ENCODE data around the gene FERMT3. TPM values are rescaled to one million over a fixed set of nuclear protein-coding genes. Genes with fewer than 3 reads are reported as not detected.

FERMT3 gene
- total RNA-seq, 4 donors from 2014 or later: 23.5 to 97.6 (median 42.2) TPM

DNA sequence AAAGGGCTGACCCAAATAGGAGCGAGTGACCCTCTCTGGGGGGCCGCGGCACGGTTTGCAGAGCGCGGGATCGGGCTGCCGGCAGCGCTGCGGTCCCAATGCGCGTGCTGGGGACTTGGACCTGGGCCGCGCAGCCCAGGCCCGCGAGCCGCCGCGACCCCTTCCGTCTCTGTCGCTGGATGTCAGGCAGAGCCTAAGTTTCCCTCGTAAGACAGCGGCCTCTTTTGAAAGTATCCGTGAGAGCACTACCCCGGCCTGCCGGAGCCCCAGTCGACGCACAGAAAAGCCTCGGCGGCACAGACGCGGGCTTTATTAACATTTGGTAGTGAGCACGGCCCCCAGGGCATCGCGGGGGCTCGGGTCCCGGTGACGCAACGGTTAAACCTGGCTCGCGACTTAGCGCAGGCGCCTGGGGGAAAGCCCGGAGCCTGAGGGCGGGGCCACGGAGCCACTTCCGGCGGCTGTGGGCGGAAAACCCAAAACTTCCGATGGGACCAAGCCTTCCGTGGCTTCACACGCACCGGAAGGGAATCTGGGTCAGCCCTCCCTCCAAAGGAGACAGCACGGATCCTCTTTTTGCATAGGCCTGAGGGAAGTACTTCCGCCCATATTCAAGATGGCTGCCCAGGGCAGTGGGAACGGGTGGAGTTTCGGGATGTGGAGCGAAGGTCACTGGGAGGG is 63.2 kb downstream of the FERMT3 start:
- TF ChIP-seq, protein P1, sequence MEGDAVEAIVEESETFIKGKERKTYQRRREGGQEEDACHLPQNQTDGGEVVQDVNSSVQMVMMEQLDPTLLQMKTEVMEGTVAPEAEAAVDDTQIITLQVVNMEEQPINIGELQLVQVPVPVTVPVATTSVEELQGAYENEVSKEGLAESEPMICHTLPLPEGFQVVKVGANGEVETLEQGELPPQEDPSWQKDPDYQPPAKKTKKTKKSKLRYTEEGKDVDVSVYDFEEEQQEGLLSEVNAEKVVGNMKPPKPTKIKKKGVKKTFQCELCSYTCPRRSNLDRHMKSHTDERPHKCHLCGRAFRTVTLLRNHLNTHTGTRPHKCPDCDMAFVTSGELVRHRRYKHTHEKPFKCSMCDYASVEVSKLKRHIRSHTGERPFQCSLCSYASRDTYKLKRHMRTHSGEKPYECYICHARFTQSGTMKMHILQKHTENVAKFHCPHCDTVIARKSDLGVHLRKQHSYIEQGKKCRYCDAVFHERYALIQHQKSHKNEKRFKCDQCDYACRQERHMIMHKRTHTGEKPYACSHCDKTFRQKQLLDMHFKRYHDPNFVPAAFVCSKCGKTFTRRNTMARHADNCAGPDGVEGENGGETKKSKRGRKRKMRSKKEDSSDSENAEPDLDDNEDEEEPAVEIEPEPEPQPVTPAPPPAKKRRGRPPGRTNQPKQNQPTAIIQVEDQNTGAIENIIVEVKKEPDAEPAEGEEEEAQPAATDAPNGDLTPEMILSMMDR (IDR thresholded peaks at IDR 0.05; ENCODE audit: low read depth): no peak

Other genes starting within 250 kb of the FERMT3 start
- gene COX8A, start 232.1 kb upstream of the FERMT3 start, total RNA-seq: 100 to 1,000 TPM; 299 to 526 (median 371) TPM
- gene OTUB1, start 220.3 kb upstream of the FERMT3 start, total RNA-seq: 10 to 100 TPM; 41.6 to 49.1 (median 44.4) TPM
- gene FLRT1, start 170.8 kb upstream of the FERMT3 start, total RNA-seq: under 1 TPM in 1 of 4 donors, not detected in 3; 0.22 TPM
- gene MACROD1, start 40.6 kb upstream of the FERMT3 start, total RNA-seq: 10 to 100 TPM in 3 of 4 donors, 1 to 10 TPM in 1; 8.0 to 24.0 (median 19.8) TPM
- gene STIP1, start 20.6 kb upstream of the FERMT3 start, total RNA-seq: 100 to 1,000 TPM in 1 of 4 donors, 10 to 100 TPM in 3; 53.5 to 100 (median 72.6) TPM
- 10 to 100 TPM; 34.1 to 89.1 (median 43.6) TPM for gene TRPT1, start 19.5 kb downstream of the FERMT3 start, total RNA-seq
- gene NUDT22, start 19.6 kb downstream of the FERMT3 start, total RNA-seq: 10 to 100 TPM; 19.2 to 77.6 (median 41.8) TPM
- 10 to 100 TPM; 21.5 to 32.0 (median 26.9) TPM for gene DNAJC4, start 23.8 kb downstream of the FERMT3 start, total RNA-seq
- gene VEGFB, start 27.9 kb downstream of the FERMT3 start, total RNA-seq: 100 to 1,000 TPM; 122 to 332 (median 231) TPM
- gene FKBP2, start 34.4 kb downstream of the FERMT3 start, total RNA-seq: 10 to 100 TPM; 32.0 to 40.9 (median 36.7) TPM
- 10 to 100 TPM; 64.3 to 73.1 (median 69.1) TPM for gene PPP1R14B, start 40.2 kb downstream of the FERMT3 start, total RNA-seq
- 10 to 100 TPM; 10.8 to 17.9 (median 16.3) TPM for gene PLCB3, start 44.8 kb downstream of the FERMT3 start, total RNA-seq
- gene BAD, start 77.9 kb downstream of the FERMT3 start, total RNA-seq: 10 to 100 TPM; 47.1 to 92.5 (median 90.6) TPM
- gene GPR137, start 79.1 kb downstream of the FERMT3 start, total RNA-seq: 10 to 100 TPM in 3 of 4 donors, 1 to 10 TPM in 1; 7.7 to 18.1 (median 14.7) TPM
- not detected for gene KCNK4, start 84.6 kb downstream of the FERMT3 start, total RNA-seq
- gene CATSPERZ, start 93.6 kb downstream of the FERMT3 start, total RNA-seq: not detected
- gene ESRRA, start 98.8 kb downstream of the FERMT3 start, total RNA-seq: 10 to 100 TPM; 16.3 to 54.1 (median 35.5) TPM
- 100 to 1,000 TPM; 225 to 266 (median 241) TPM for gene TRMT112, start 110.8 kb downstream of the FERMT3 start, total RNA-seq
- 100 to 1,000 TPM; 122 to 236 (median 223) TPM for gene PRDX5, start 111.4 kb downstream of the FERMT3 start, total RNA-seq
- gene CCDC88B, start 133.5 kb downstream of the FERMT3 start, total RNA-seq: 10 to 100 TPM in 2 of 4 donors, 1 to 10 TPM in 2; 7.0 to 18.2 (median 11.2) TPM
- 10 to 100 TPM in 3 of 4 donors, 1 to 10 TPM in 1; 7.2 to 27.5 (median 16.3) TPM for gene RPS6KA4, start 152.4 kb downstream of the FERMT3 start, total RNA-seq

Measured in subcutaneous adipose tissue (tissue), 4 donors.